HCT116 (cell line): ENCODE data around the gene ANTXRL. TPM values are rescaled to one million over a fixed set of nuclear protein-coding genes. Genes with fewer than 3 reads are reported as not detected.

Source experiments
- ATAC-seq: fragments of 200-7000 bp; cut with Tn5 transposase; 2 replicates; pipeline ENCODE4 v1.9.1; 2020; ENCODE audit warnings: mild to moderate bottlenecking, moderate library complexity
- BruUV-seq: library from RNA; stranded (reverse); fragments of 400-500 nt; replicated peaks from 2 replicates; lab custom pipeline; 2021; lab: Mats Ljungman, UMichigan
- CTCF ChIA-PET: fragments of 300-600 bp; sonication (Branson Sonifier 250); formaldehyde crosslinking; loops from one replicate; lab custom pipeline; 2021; ENCODE audit warnings: antibody characterized with exemption; lab: Charles Lee
- POLR2A ChIA-PET: fragments of 300-600, 350-600 bp; sonication (Branson Sonifier 250); formaldehyde crosslinking; loops from one replicate; lab custom pipeline; 2021; ENCODE audit warnings: antibody characterized with exemption; lab: Charles Lee
- RAD21 ChIA-PET, 2 experiments: fragments of 300-600 bp; sonication (Branson Sonifier 250); formaldehyde crosslinking; loops; one replicate each; lab custom pipeline; 2023; ENCODE audit warnings: low total read pairs in 2 of 2; ENCODE audit not compliant: uncharacterized antibody in 2 of 2, unreplicated experiment in 2 of 2, low non-redundant PET in 1 of 2; lab: Charles Lee
- DNase-seq: peaks from one replicate; pipeline ENCODE4 v3.0.0-alpha.2; 2010; ENCODE audit warnings: low read depth, low spot score
- H2AFZ ChIP-seq: fragments of 200-600 bp; shearing (Covaris generic), sonication (generic); 2 replicates; pipeline ENCODE4 v1.6.1; 2017; ENCODE audit warnings: low read depth, mixed run types, mixed read lengths, antibody characterized with exemption, low read length; ENCODE audit not compliant: poor library complexity, severe bottlenecking
- H3K27ac ChIP-seq: 2 replicates; pipeline ENCODE4 v1.5.1; 2012; ENCODE audit warnings: low read depth, low read length
- H3K27me3 ChIP-seq: fragments of 200-600 bp; sonication (generic); 2 replicates; pipeline ENCODE4 v1.6.1; 2016; ENCODE audit warnings: mixed run types, low read length, mixed read lengths; ENCODE audit not compliant: insufficient read depth
- H3K36me3 ChIP-seq, 2 experiments: fragments of 200-500 bp in 1 of 2; fragments of 200-600 bp in 1 of 2; sonication (Bioruptor generic) in 1 of 2; sonication (generic) in 1 of 2; 2 replicates each; pipeline versions ENCODE4 v1.5.1 to v1.6.1; 2014 to 2016; ENCODE audit warnings: low read length in 2 of 2, inconsistent platforms in 1 of 2, mixed read lengths in 1 of 2, mixed run types in 1 of 2; ENCODE audit not compliant: insufficient read depth in 2 of 2, control insufficient read depth in 1 of 2
- H3K4me1 ChIP-seq, 2 experiments: fragments of 200-600 bp in 1 of 2; sonication (generic) in 1 of 2; 2 replicates each; pipeline versions ENCODE4 v1.5.1 to v1.6.1; 2012 to 2017; ENCODE audit warnings: low read length in 2 of 2, inconsistent platforms in 1 of 2, mild to moderate bottlenecking in 1 of 2, mixed read lengths in 1 of 2, mixed run types in 1 of 2, moderate library complexity in 1 of 2; ENCODE audit not compliant: insufficient read depth in 2 of 2, control insufficient read depth in 1 of 2
- H3K4me2 ChIP-seq: fragments of 200-600 bp; sonication (generic); 2 replicates; pipeline ENCODE4 v1.6.1; 2017; ENCODE audit warnings: mixed run types, low read length, mixed read lengths
- H3K4me3 ChIP-seq, 2 experiments: fragments of 200-600 bp in 1 of 2; sonication (generic) in 1 of 2; replicated peaks in 1 of 2; 2 replicates each; pipeline ENCODE4 v1.5.1; 2011 to 2016; ENCODE audit warnings: low read length in 2 of 2, control low read depth in 1 of 2, low read depth in 1 of 2, mild to moderate bottlenecking in 1 of 2, mixed read lengths in 1 of 2, mixed run types in 1 of 2
- H3K79me2 ChIP-seq: fragments of 200-600 bp; sonication (generic); 2 replicates; pipeline ENCODE4 v1.6.1; 2017; ENCODE audit warnings: mild to moderate bottlenecking, mixed run types, low read length, moderate library complexity, mixed read lengths; ENCODE audit not compliant: insufficient read depth
- H3K9ac ChIP-seq: fragments of 200-600 bp; sonication (generic); 2 replicates; pipeline ENCODE4 v1.6.1; 2016; ENCODE audit warnings: low read length, mixed read lengths
- H3K9me2 ChIP-seq: fragments of 200-600 bp; sonication (generic), shearing (Covaris generic); 2 replicates; pipeline ENCODE4 v1.6.1; 2017; ENCODE audit warnings: mixed run types, mild to moderate bottlenecking, moderate library complexity; ENCODE audit not compliant: insufficient read depth
- H3K9me3 ChIP-seq, 2 experiments: fragments of 200-500 bp in 1 of 2; fragments of 200-600 bp in 1 of 2; sonication (Bioruptor generic) in 1 of 2; sonication (generic) in 1 of 2; 2 replicates each; pipeline ENCODE4 v1.6.1; 2014 to 2017; ENCODE audit warnings: low read length in 2 of 2, mixed read lengths in 2 of 2, inconsistent platforms in 1 of 2, low read depth in 1 of 2, mild to moderate bottlenecking in 1 of 2, mixed run types in 1 of 2, moderate library complexity in 1 of 2; ENCODE audit not compliant: control insufficient read depth in 1 of 2, insufficient read depth in 1 of 2
- H4K20me1 ChIP-seq: fragments of 200-600 bp; sonication (generic), shearing (Covaris generic); 2 replicates; pipeline ENCODE4 v1.6.1; 2017; ENCODE audit warnings: mixed run types, mild to moderate bottlenecking, moderate library complexity; ENCODE audit not compliant: insufficient read depth
- ATF3 ChIP-seq: IDR thresholded peaks from 2 replicates; pipeline ENCODE4 v1.6.1; 2012
- EZH2phosphoT487 ChIP-seq: fragments of 200-600 bp; IDR thresholded peaks from 2 replicates; pipeline ENCODE4 v1.6.1; 2018; ENCODE audit warnings: antibody characterized with exemption, borderline replicate concordance
- POLR2A ChIP-seq: IDR thresholded peaks from 2 replicates; pipeline ENCODE4 v1.7.0; 2011; ENCODE audit warnings: borderline replicate concordance; ENCODE audit not compliant: insufficient read depth, insufficient read length; ENCODE audit errors: extremely low read depth
- POLR2AphosphoS5 ChIP-seq: IDR thresholded peaks from 2 replicates; pipeline ENCODE4 v1.6.1; 2011; ENCODE audit warnings: mild to moderate bottlenecking, low read depth, low read length, moderate library complexity
- SRF ChIP-seq: IDR thresholded peaks from 2 replicates; pipeline ENCODE4 v1.6.1; 2012; ENCODE audit warnings: low read depth
- YY1 ChIP-seq: IDR thresholded peaks from 2 replicates; pipeline ENCODE4 v1.6.1; 2011; ENCODE audit warnings: low read length, low read depth, moderate library complexity, mild to moderate bottlenecking; ENCODE audit not compliant: insufficient replicate concordance; ENCODE audit errors: extremely low read depth
- ZBTB33 ChIP-seq: IDR thresholded peaks from 2 replicates; pipeline ENCODE4 v1.6.1; 2011; ENCODE audit warnings: mild to moderate bottlenecking, low read length, moderate library complexity; ENCODE audit not compliant: insufficient replicate concordance; ENCODE audit errors: extremely low read depth
- ZFX ChIP-seq: fragments of 450-650 bp; IDR thresholded peaks from 2 replicates; pipeline ENCODE4 v1.6.1; 2017
- intact Hi-C: fragments of 100-400 bp; cut with micrococcal nuclease; formaldehyde crosslinking; loops from 2 replicates; pipeline ENCODE4 v1.10.0; 2022
- total RNA-seq: library from RNA; stranded (reverse); gene quantifications from one replicate; pipeline ENCODE4 v1.2.1, GENCODE V29; 2021; ENCODE audit not compliant: unreplicated experiment

The ANTXRL gene
- total RNA-seq, 1 experiment from 2014 or later: not detected

GRCh38 chr10:46305986-46306385, 19.2 kb downstream of the ANTXRL start:
- Histone ChIP-seq H4K20me1 (no peaks in the 10 kb centered on the region), H3K27ac (no peak overlapping the region), H3K27me3 (no peaks in the 10 kb centered on the region), H3K9me2 (no peaks in the 10 kb centered on the region), H3K4me3 (no peak overlapping the region), H3K4me2 (no peak overlapping the region), H2AFZ (no peak overlapping the region), H3K9me3 (no peaks in the 10 kb centered on the region), H3K36me3 (no peaks in the 10 kb centered on the region), H3K4me1 (no peaks in the 10 kb centered on the region), H3K79me2 (no peaks in the 10 kb centered on the region), H3K9ac (no peak overlapping the region)
- intact Hi-C loops: no loop called here
- DNase-seq: no peak
- ChIA-PET CTCF (no interaction called here), RAD21 (no interaction called here), POLR2A (no interaction called here)
- no TSS peak for BruUV-seq
- TF ChIP-seq EZH2phosphoT487: no peak
- ATAC-seq: no peak

DNA sequence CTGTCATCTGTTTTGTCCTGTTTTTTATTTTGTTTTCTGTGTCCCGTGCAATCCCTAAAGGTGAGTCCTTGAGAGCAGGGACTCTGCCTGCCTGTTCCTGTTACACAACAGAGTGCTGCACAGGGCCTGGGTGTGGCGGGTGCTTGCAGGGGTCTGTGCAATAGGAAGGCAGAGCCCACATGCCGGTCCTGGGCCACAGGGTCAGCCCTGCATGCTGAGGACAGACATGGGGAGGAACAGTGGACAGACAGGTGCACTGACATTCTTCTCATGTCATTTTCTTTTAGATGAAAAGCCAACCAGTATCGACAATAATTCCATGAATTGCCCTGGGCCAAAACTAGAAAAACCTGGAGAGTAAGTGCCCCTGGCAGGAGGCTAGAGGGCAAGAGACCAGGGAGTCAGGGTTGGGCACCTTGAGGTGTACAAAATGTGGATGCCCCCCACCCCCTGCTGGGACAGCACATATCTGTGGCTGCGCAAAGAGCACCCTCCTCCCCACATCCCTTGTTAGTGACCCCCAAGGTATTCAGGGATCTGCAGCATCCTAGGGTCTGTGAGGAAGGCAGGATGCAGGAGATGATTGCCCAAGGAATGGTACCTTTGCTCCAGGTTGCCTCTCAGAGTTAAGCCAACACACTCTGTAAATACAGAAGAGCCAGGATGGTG, 19.9 kb downstream of the ANTXRL start:
- H3K4me2 ChIP-seq: no peak overlapping the region
- POLR2A ChIA-PET: no interaction called here

More for the DNA sequence above, 19.9 kb downstream of the ANTXRL start:
- TF ChIP-seq SRF (no peak), POLR2AphosphoS5 (no peak), ATF3 (no peak), ZFX (no peak), POLR2A (no peak), ZBTB33 (no peak), YY1 (no peak)
- H3K36me3 ChIP-seq: no peaks in the 10 kb centered on the region
- H3K9me2 ChIP-seq: no peaks in the 10 kb centered on the region
- no peak overlapping the region for H3K27ac ChIP-seq
- intact Hi-C loops: no loop called here
- H3K9ac ChIP-seq: no peak overlapping the region
- no peaks in the 10 kb centered on the region for H3K27me3 ChIP-seq
- H4K20me1 ChIP-seq: no peaks in the 10 kb centered on the region
- no peaks in the 10 kb centered on the region for H3K9me3 ChIP-seq
- CTCF ChIA-PET: no interaction called here
- H3K79me2 ChIP-seq: no peaks in the 10 kb centered on the region
- no peak for DNase-seq
- RAD21 ChIA-PET: no interaction called here
- no peak overlapping the region for H2AFZ ChIP-seq
- H3K4me3 ChIP-seq: no peak overlapping the region
- no peaks in the 10 kb centered on the region for H3K4me1 ChIP-seq
- no TSS peak for BruUV-seq
- no peak for ATAC-seq
